GM18505 (cell line): ENCODE data around the gene CRTC3.
A peak's percentile ranks its signal among the peaks of the same experiment; 100 is the strongest.
"Not testable (repeated sequence)": the region's sequence is repeated elsewhere in the genome, so short reads cannot be mapped to it uniquely, and the experiment has no call there.

Experiments used
- ATAC-seq: cut with Tn5 transposase; IDR thresholded peaks from one replicate; pipeline ENCODE4 v1.9.1; 2021; ENCODE audit not compliant: unreplicated experiment
- POLR2A ChIP-seq: IDR thresholded peaks from 4 replicates; pipeline ENCODE4 v1.6.1; 2011; ENCODE audit warnings: borderline replicate concordance; ENCODE audit not compliant: insufficient read depth, insufficient read length; ENCODE audit errors: extremely low read depth

Gene CRTC3

GRCh38 chr15:90674476-90674875, 144.8 kb downstream of the CRTC3 start:
- TF ChIP-seq POLR2A: no peak
- no peak for ATAC-seq

GRCh38 chr15:90675464-90675863, 145.7 kb downstream of the CRTC3 start:
- no peak for ATAC-seq

GRCh38 chr15:90677807-90678790, 148.4 kb downstream of the CRTC3 start:
- TF ChIP-seq POLR2A: no peak
- ATAC-seq: no peak

More at GRCh38 chr15:90675464-90675863, 145.7 kb downstream of the CRTC3 start:
- TF ChIP-seq POLR2A: no peak

DNA sequence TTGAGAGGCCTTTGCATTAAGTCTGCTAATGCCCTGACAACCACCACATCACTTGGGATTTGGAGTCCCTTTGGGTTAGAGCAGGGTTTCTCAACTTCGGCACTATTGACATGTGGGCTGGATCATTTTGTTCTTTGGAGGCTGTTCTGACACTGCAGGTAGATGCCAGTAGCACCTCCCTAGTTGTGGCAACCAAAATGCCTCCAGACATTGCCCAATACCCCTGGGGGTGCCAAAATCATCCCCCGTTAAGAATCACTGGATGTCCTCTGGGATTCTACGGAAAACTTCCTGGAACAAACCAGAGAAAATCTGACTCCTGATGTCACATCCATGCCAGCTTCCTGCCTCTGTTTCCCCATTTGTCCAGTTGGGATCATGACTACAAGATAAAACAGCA, 150.2 kb downstream of the CRTC3 start:
- ATAC-seq: no peak

DNA sequence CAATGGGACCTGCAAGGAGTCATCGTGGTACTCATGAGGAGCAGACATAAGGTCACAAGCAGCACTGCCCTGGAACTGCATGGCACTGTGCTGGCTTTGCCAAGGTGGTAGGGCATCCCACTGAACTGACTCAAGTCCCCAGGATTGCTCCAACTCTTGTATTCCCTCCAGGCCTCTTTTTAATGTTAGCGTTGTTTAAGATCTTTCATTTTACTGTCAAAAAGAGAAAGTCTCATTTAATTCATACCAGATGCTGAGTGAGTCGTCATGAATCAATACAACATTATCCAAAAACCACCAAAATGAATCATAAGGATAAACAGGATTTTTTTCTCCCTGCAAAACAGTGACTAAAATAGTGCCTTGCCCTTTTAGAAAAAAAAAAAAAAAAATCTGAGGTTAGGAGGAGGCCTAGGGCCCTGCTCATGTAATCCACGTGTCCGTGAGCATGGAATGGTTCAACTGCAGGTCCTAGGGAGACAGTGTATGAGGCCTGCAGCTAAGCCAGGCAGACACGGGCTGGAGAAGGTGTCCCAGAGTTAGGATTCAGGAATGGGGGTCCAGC, 150.7 kb downstream of the CRTC3 start:
- ATAC-seq: no peak
- no peak for TF ChIP-seq POLR2A

More for the DNA sequence above, 150.2 kb downstream of the CRTC3 start:
- no peak for TF ChIP-seq POLR2A

DNA sequence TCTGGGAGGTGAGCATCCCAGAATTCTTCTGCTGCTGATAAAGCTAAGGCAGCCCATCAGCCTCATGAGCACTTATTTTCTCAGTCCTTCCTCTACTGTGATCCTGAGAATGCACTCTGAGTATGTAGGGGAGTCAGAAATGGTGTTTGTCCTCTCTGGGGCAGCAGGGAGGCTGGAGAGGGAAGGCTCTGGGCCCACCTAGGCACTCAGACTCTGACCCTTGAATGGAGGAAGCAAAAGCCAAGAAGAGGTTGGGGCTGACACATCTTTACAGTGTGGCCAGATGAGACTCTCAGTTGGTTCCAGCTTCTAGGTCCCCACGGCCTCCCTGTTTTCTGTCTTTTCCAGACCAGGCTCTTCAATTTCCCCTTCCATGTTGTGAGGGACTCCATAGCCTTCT, 151.3 kb downstream of the CRTC3 start:
- ATAC-seq: no peak

GRCh38 chr15:90681480-90681879, 151.8 kb downstream of the CRTC3 start:
- no peak for TF ChIP-seq POLR2A
- ATAC-seq: no peak

More for the DNA sequence above, 151.3 kb downstream of the CRTC3 start:
- no peak for TF ChIP-seq POLR2A

DNA sequence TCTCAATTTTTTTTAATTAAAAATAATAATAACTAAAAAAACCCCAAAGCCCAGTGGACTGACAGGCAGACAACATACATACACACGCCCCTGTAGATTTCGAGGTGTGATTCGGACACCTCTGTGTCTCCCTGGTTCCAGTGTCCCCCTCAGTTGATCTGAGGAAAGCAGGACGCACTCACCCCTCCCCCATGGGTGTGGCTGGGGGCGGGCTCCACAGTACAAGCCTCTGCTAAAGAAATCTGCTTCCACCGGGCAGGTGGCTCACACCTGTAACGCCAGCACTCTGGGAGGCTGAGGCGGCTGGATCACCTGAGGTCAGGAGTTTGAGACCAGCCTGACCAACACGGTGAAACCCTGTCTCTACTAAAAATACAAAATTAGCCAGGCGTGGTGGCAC, 153.6 kb downstream of the CRTC3 start:
- no peak for TF ChIP-seq POLR2A
- no peak for ATAC-seq

GRCh38 chr15:90683876-90684275, 154.2 kb downstream of the CRTC3 start:
- no peak for ATAC-seq
- TF ChIP-seq POLR2A: no peak

GRCh38 chr15:90684281-90684680, 154.6 kb downstream of the CRTC3 start:
- no peak for ATAC-seq
- TF ChIP-seq POLR2A: no peak

- peak; percentile 33 for ATAC-seq
- peak; percentile 4 for TF ChIP-seq POLR2A
These were observed 156.1 kb downstream of the CRTC3 start for GRCh38 chr15:90685591-90686434.

- no peak for TF ChIP-seq POLR2A
- peak; percentile 86 for ATAC-seq
These were observed 156.9 kb downstream of the CRTC3 start for GRCh38 chr15:90686435-90687218.

DNA sequence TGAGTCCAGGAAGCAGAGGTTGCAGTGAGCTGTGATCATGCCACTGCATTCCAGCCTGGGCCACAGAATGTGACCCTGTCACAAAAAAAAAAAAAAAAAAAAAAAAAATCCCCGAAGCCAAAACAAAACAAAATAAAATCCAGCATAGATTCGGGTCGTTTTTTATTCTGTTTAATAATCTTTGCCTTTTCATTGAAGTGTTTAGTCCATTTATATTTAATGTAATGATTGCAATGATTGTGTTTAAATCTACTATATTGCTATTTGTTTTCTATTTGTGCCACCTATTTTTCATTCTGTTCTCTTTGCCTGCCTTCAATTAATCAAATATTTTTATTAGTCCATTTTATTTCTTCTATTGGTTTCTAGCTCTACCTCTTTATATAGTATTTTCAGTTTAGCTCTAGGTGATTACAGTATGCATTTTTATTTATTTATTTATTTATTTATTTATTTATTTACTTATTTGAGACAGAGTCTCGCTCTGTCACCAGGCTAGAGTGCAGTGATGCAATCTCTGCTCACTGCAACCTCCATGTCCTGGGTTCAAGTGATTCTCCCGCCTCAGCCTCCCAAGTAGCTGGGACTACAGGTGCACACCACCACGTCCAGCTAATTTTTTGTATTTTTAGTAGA, 159.7 kb downstream of the CRTC3 start:
- not testable (repeated sequence) for ATAC-seq
